HG03064 (cell line): ENCODE results near the gene ATP5PO.

Experiments used
- ATAC-seq: cut with Tn5 transposase; IDR thresholded peaks from one replicate; pipeline ENCODE4 v1.9.1; 2021; ENCODE audit warnings: low read depth; ENCODE audit not compliant: unreplicated experiment

Gene ATP5PO, protein sequence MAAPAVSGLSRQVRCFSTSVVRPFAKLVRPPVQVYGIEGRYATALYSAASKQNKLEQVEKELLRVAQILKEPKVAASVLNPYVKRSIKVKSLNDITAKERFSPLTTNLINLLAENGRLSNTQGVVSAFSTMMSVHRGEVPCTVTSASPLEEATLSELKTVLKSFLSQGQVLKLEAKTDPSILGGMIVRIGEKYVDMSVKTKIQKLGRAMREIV

DNA sequence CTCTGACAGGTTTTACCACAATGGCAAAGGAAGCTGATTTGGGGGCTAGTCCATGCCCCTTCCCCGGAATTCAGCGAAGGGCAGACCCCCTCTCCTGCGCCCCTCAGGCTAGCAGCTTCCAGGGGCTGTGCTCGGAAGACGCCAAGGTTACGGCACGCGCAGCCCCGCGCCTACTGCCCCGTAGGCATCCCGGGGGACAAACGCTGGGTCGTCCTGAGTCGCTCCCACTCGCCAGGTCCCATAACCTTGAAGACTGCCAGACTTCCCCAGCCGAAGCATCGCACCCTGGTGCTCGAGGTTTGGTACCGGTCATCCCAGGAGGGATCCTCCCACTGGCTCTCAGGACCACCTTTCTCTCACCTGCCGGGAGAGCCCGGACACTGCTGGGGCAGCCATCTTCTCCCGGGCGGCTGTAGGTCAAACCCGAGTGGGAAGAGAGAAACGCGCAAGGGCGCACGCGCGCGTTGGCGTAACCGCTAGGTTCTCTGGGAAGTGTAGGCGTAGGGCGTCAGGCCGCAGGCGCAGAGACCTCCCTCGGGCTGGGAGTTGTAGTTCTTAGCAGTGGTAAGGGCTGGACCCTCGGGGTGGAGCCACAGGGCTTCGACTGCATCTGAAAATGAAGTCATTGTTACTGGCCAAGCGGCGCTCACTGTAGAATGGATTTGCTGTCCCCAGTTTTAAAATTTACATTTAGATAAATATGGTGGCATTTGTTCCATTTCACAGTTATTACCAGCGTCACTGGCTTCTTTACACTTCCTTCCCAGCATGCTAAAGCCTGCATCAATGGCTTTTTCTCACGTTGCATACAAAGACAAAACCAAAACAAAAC is at the start of gene ATP5PO:
Gene ATP5PO, minus strand, starts transcription at position 437 of the 832 bp plus-strand sequence. Its CDS starts 41 bp downstream, at position 396.
- peak; percentile 97 for ATAC-seq

DNA sequence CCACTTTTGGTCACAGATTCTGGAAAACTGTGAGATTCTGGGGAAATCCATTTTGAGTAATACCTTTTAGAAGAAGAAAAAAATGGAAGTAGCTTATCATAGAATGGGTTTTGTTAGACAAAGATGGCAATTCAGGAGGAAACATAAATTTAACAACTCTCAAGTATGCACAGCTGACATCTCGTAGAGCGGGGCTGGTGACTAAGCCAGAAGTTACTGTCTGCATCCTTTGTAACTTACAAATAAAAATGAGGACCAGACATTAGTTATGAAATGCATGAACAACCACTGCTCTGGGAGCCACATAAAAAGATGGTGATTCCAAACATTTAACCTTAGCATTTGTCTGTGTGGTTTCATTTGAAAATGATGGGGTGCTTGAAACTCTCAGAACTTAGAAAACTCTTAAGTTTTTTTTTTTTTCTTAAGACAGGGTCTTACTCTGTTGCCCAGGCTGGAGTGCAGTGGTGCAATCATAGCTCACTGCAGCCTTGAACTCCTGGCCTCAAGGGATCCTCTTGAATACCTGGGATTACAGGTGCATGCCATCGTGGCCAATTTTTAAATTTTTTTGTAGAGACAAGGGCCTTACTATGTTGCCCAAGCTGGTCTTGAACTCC is 49.2 kb upstream of the ATP5PO start:
- ATAC-seq = no peak

DNA sequence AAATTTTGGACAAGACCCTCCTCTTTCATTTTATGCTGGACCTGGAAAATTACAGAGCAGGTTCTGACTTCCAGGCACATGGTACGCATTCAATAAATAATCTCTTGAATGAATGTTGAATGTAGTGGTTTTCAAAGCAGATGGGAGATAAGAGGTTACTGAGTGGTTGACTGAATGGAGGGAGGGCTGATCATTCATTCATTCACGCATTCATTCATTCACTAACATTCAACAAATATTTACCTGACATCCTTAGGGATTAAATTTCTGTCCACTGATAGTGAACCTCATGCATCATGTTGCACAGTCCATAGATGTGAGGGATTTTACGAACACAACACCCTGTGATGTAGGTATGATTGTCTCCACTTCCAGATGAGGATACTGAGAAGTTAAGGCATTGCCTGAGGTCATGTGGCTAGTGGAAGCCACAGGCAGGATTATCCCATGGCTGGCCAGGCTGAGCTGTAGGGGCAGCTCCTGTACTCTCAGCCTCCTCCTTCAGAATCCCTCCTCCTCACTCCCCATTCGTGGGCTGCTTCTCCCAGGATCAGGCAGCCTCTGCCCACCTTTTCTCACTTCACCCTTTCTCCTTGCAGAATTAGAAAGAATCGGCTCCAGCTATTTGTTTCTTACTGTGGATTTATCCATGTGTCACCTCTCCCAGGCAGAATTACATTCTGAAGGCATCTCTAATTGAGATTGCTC is 48.4 kb upstream of the ATP5PO start:
- ATAC-seq = no peak

DNA sequence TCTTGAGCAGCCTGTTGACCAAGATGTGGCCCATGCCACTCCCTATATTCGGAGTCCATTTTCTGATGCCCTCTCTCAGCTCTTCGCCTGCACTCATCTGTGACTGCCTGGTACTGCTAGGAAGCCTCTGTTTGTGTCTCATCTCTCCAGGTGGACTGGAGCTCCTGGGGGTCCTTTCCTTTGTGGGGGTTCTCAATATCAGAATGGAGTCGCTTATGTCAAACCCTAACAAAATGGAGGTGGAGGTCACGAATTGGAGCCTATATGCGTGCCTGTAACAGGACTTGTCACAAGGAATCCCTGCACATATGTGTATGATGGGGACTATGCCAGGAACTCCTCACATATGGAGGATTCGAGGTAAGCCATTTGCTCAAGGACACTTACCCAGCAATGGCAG is 46.7 kb upstream of the ATP5PO start:
- ATAC-seq = no peak

DNA sequence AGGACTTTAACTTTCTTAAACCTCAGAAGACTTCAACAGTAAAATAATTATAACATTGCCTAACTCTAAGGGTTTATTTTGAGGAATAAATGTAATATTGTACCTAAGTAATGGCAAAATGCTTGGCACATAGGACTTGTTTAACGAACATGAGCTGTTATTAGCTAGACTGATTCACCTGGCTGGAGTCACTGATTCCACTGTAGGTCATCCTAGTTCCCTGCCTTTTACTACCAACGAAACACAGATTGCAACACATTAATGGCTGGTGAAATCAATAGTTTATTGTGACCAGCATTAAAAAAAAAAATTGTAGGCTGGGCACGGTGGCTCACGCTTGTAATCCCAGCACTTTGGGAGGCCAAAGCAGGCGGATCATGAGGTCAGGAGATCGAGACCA is 45.5 kb upstream of the ATP5PO start:
- ATAC-seq = no peak

DNA sequence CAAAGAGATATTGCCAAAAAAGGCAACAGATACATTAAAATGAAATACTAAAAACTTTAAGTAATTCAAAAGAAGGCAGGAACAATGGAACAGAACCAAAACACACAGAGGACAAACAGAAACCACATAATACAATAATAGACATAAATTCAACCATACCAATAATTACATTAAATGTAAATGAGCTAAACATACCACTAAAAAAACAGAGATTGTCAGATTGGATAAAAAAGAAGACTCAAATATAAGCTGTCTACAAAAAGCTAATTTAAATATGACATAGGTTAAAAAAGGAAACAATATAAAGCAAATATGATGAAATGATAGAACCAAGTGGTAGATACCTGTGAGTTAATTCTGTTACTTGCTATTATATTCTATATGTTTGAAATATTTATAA is 44.1 kb upstream of the ATP5PO start:
- no peak for ATAC-seq

DNA sequence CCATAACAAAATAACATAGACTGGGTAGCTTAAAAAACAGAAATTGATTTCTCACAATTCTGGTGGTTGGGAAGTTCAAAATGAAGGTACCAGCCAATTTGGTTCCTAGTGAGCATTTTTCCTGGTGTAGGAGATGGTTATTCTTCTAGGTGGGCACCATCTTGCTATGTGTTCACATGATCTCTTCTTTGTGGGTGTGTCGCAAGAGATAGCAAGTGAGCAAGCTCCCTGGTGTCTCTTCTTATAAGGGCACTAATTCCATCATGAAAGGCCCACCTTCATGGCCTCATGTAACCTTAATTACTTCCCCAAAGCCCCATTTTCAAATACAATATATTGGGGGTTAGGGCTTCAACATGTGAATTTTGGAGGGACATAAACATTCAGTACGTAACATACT is 38.8 kb upstream of the ATP5PO start:
- ATAC-seq = no peak

DNA sequence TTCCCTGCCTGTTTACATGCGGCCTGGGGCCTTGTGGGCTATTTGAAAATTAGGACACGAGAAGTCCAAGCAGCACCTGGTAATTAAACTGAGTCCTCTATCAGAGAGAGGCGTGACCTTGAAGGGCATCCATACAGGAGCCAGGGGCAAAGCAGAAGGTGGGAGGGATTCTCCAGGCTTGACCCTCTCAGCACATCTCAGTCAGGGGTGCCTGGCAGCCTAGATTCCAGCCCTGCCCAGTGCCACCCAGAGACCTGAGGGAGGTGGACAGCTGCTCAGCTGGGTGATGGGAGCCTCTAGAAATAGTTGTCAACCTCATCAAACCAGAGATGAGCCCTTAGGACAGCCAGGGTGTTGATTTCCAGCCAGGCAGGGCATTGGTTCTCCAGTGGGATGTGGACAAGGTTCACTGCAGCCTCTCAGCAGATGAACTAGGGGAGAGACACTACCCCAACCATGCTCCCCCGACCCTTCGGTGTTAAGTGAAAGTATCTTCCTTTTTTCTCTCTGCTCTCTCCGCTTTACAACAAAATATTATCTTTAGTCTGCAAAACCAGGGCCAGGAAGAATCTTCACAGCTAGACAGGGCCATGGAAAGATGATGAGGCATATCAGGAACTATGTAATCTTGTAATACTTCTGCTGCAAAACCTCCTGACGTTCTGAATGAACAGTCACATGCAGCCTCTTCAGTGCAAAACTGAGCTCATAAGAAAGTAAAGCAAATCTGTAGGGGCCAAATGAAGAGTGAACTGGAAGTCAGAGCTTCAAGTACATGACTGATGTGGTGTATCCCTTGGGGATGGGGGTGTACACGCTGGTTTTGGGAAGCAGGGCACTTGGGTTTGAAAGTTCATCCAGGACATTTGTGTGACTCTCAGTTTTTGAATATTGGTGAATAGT is 35.9 kb upstream of the ATP5PO start:
- no peak for ATAC-seq

DNA sequence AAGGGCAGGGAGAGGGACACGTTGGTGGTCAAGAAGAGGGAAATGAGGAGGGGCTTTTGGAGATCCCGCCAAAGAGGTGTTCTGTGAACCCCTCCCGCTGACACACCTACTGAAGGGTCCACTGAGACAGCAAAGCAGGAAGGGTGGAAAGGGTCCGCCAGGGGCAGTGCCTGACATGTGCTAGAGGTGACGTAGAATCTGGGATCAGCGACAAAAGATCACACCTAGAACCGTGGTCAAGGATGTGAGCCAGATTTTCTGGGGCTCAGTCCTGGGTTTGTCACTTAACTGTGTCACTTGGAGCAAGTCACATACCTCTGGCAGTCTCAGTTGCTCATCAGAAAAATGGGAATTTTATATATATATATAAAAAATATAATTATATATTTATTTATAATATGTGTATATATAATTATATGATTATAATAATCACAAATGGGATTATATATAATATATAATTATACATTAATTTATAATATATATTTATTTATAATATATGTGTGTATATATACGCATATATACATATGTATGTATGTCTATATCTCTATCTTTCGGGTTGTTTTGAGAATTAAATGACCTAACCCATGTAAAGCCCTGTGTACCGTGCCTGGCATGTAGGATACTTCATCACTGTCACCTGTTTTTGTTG is 35.0 kb upstream of the ATP5PO start:
- ATAC-seq = no peak

DNA sequence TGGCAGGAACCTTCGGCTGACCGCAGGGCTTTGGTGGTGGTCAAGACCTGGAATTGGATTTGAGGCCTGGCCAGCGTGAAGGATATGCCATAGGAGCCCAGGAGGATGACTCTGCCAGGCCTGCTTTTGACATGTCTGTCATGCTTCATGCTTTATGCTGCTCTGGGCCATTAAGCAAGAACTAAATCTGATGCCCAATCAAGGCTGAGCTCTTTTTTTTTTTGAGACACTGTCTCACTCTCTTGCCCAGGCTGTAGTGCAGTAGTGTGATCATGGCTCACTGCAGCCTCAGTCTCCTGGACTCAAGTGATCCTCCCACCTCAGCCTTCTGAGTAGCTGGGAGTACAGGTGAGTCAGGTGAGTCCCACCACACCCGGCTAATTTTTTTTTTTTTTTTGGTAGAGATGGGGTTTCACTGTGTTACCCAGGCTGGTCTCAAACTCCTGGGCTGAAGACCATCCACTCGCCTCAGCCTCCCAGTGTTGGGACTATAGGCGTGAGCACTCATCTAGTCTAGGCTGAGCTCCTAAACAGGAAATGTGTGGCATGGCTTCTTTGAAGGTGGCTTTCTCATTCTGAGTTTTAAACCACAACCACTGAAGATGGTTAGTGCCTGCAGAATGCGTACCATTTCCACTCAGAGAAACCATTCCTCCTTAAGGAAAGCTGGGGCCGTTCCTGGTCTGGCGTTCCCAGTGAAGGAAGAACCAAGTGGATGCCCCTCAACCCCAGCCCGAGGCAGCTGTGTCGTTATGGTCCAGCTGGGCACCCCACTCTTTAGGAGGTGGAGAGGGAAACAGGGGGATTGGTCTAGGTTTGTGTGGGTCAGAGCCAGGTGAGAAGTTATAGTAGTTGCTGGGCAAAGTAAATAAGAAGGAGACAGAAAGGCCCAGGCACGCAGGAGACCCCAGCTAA is 34.2 kb upstream of the ATP5PO start:
- ATAC-seq = no peak

DNA sequence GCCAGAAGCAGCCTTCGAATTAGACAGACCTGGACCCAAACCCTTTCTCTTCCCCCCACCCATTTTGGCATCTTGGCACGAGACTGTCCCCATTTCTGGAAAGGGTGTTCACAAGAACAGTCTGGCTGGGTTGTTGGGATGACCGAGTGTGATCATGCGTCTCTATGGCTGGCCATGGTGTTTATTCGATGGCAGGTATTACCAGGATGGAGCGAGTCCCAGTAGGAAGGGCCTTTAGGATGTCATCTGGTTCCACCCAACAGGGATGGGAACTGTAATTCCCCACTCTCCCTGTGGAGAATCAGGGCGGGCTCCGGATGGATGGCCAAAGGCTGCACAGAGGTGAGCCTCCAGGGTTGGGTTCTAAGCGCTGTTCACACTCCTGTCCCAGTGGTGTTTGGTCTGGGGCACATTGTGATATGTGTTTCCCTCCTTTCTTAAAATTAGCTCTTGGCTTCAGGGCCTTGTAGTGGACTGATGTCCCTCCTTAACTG is 33.4 kb upstream of the ATP5PO start:
- ATAC-seq = no peak

DNA sequence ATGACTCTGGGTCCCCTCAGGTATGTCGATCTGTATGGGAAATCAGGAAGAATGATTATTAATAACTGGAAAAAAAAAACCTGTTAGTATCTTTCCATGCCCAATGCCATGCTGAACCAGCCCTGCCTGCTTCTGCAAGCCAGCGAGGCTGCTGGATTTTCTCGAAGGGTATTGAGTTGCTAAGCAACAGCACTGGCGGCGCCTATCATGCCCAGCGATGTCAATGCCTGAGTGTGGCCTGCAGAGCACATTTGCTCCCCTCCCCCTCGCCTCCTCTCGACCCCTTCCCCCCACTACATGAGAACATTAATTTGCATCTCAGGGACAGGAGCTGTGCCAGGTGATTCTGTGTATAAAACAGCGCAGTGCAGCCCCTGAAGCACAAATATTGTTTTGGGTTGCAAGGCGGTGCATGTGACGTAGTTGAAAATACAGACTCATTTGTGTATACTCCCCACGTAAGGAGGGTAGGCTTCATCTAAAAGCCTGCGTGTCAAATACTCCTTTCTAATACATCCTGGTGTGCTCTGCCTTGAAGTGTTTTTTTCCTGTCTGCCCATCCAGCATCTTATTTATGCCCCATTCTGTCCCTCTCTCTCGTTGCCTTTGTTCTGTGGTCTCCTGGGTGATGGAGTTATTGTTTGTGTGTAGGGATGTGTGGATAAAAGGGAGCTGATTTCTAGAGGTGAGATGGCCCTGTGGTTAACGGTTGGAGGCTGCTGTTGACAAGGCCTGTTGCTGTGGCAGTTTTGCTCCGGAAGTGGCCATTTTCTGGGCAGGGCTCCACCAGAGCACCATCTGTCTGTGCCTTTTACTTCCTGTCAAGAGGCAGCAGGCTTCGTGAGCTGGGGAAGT is 32.7 kb upstream of the ATP5PO start:
- ATAC-seq = peak; percentile 35

DNA sequence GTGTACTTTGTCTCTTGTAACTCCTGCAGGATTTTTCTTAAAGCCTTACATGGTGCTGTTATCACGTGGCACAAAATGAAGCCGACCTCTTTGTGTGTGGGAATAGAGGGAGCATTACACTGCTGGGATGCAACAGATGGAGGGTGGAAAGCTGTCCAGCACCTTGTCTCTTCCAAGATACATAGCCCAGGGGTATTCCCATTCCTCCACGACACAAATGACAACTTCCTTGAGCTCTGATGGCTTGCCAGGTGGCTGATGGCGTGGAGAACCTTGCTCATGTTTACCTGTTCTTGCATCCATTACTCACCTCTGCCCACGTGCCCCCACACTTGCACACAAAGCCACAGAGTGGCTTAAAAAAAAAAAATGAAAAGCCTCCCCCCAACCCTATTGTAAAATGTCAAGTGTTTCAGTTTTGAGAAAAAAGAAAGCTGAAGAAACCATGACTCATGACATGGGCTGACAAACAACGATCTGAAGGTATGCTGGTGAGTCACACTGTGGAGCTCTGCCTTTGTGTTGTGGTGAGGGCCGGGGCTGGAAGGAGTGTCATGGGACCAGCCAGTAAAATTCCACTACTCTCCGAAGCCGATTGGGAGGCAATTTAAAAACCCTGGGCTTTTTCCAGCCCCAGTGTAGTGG is 32.0 kb upstream of the ATP5PO start:
- ATAC-seq = peak; percentile 44

DNA sequence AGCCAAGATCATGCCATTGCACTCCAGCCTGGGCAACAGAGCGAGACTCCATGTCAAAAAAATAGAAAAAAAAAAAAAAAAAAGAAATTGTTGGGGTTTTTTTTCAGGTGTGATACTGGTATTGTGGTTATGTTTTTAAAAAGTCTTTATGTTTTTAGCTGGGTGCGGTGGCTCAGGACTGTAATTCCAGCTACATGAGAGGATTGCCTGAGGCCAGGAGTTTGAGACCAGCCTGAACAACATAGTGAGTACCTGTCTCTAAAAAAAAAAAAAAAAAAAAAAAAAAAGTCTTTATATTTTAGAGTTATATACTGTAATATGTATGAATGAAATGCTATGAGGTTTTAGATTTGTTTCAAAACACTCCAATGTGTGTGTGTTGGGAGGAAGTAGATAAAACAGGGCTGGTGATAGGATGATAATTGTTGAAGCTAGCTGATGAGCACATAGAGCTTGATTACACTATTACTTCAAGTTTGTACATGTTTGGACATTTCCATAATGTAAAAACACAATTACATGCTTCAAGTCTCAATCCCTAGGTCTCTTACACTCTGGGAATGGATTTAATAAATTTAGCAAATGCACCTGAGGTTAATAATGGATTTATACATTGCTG is 30.2 kb upstream of the ATP5PO start:
- no peak for ATAC-seq

DNA sequence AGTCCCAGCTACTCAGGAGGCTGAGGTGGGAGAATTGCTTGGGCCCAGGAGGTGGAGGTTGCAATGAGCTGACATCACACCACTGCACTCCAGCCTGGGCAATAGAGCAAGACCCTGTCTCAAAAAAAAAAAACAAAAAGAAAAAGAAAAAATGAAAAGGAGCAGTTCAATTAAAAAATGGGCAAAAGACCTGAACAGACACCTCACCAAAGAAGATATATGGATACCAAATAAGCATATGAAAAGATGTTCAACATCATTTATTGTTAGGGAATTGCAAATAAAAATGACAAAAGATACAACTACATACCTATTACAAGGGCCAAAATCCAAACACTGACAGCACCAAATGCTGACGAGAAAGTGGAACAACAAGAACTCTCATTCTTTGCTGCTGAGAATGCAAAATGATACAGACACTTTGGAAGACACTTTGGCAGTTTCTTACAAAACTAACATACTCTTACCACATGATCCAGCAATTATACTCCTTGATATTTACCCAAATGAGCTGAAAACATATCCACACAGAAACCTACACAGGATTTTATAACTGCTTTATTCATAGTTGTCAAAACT is 28.7 kb upstream of the ATP5PO start:
- no peak for ATAC-seq

DNA sequence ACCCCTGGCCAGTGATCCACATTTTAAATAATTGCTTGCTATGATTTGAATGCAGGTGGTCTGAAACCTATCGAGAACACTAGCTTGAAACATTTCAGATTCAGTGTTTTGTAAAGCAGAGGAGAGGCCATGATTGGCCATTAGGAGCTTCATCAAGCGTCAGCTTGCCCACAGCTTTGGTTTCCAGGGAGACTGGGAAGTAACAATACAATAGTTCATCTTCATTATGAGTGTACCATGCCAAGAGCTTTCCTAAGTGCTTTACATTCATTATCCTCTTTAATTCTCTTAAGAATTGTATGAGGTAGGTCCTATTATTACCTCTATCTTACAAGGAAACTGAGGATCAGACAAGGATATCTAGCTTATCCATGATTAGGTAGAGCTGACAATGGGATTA is 27.7 kb upstream of the ATP5PO start:
- no peak for ATAC-seq
